ENCODE measurements around the gene HIP1.

Gene HIP1

GRCh38 chr7:75584354-75584753, 154.4 kb downstream of the HIP1 start:
- Histone ChIP-seq H2AFZ (ENCODE audit: insufficient read depth, low read length, poor library complexity) (no peak overlapping the region), H3K4ac (ENCODE audit: low read depth, low read length) (no peak overlapping the region), H3K9me3 (ENCODE audit: insufficient read depth, low read depth, low read length) (no peaks in the 10 kb centered on the region), H3K27me3 (ENCODE audit: insufficient read depth, low read length) (no peaks in the 10 kb centered on the region), H3K4me3 (ENCODE audit: low read depth, low read length) (no peak overlapping the region), H2BK5ac (ENCODE audit: low read depth, low read length, poor library complexity) (no peak overlapping the region), H3K9ac (ENCODE audit: low read length) (no peak overlapping the region), H3K23ac (ENCODE audit: low read length) (no peak overlapping the region), H3K36me3 (ENCODE audit: control insufficient read depth in 1 of 2, insufficient read depth in 2 of 2, low read length in 2 of 2) (peaks cover 26 to 31% of the 10 kb centered on the region in 2 experiments), H4K8ac (ENCODE audit: low read depth, low read length) (no peak overlapping the region), H3K79me2 (ENCODE audit: control insufficient read depth, insufficient read depth, low read length, poor library complexity) (no peaks in the 10 kb centered on the region), H2AK5ac (ENCODE audit: low read length) (no peak overlapping the region), H3K4me2 (ENCODE audit: low read length) (no peak overlapping the region), H3K4me1 (ENCODE audit: control insufficient read depth in 1 of 2, insufficient read depth in 2 of 2, low read length in 2 of 2) (no peaks in the 10 kb centered on the region), H4K12ac (ENCODE audit: low read depth, low read length) (no peak overlapping the region), H3K18ac (ENCODE audit: low read length) (no peak overlapping the region), H4K91ac (ENCODE audit: low read depth, low read length) (no peak overlapping the region), H3K79me1 (ENCODE audit: low read length) (no peaks in the 10 kb centered on the region), H2BK12ac (ENCODE audit: low read length) (no peak overlapping the region), H3K27ac (ENCODE audit: low read depth, low read length) (no peak overlapping the region), H2BK120ac (ENCODE audit: insufficient read depth, low read length, poor library complexity) (no peak overlapping the region), H3K14ac (ENCODE audit: low read length) (no peak overlapping the region)
- no CpG with 5 or more reads among the region's 5 CpGs for WGBS (ENCODE audit: extremely low coverage, insufficient coverage, insufficient read length)
- DNase-seq, result no peak

- Histone ChIP-seq H3K23ac (ENCODE audit: low read length) (no peak overlapping the region), H2BK120ac (ENCODE audit: insufficient read depth, low read length, poor library complexity) (no peak overlapping the region), H3K4ac (ENCODE audit: low read depth, low read length) (no peak overlapping the region), H3K9me3 (ENCODE audit: insufficient read depth, low read depth, low read length) (no peaks in the 10 kb centered on the region), H3K14ac (ENCODE audit: low read length) (no peak overlapping the region), H3K79me2 (ENCODE audit: control insufficient read depth, insufficient read depth, low read length, poor library complexity) (no peaks in the 10 kb centered on the region), H3K79me1 (ENCODE audit: low read length) (no peaks in the 10 kb centered on the region), H2BK12ac (ENCODE audit: low read length) (no peak overlapping the region), H3K4me2 (ENCODE audit: low read length) (no peak overlapping the region), H3K4me3 (ENCODE audit: low read depth, low read length) (no peak overlapping the region), H3K4me1 (ENCODE audit: control insufficient read depth in 1 of 2, insufficient read depth in 2 of 2, low read length in 2 of 2) (no peaks in the 10 kb centered on the region), H2BK5ac (ENCODE audit: low read depth, low read length, poor library complexity) (no peak overlapping the region), H3K27me3 (ENCODE audit: insufficient read depth, low read length) (no peaks in the 10 kb centered on the region), H3K18ac (ENCODE audit: low read length) (no peak overlapping the region), H4K12ac (ENCODE audit: low read depth, low read length) (no peak overlapping the region), H3K9ac (ENCODE audit: low read length) (no peak overlapping the region), H4K8ac (ENCODE audit: low read depth, low read length) (no peak overlapping the region), H3K27ac (ENCODE audit: low read depth, low read length) (no peak overlapping the region), H2AFZ (ENCODE audit: insufficient read depth, low read length, poor library complexity) (no peak overlapping the region), H2AK5ac (ENCODE audit: low read length) (no peak overlapping the region), H4K91ac (ENCODE audit: low read depth, low read length) (no peak overlapping the region), H3K36me3 (ENCODE audit: control insufficient read depth in 1 of 2, insufficient read depth in 2 of 2, low read length in 2 of 2) (peaks cover 26 to 31% of the 10 kb centered on the region in 2 experiments)
- DNase-seq, result no peak
- WGBS (ENCODE audit: extremely low coverage, insufficient coverage, insufficient read length), result no CpG with 5 or more reads among the region's 12 CpGs
These were observed 155.5 kb downstream of the HIP1 start for GRCh38 chr7:75583255-75583654.

GRCh38 chr7:75579899-75580298, 158.8 kb downstream of the HIP1 start:
- Histone ChIP-seq H3K4me3 (ENCODE audit: low read depth, low read length) (no peak overlapping the region), H2AK5ac (ENCODE audit: low read length) (no peak overlapping the region)
- no CpG with 5 or more reads among the region's 6 CpGs for WGBS (ENCODE audit: extremely low coverage, insufficient coverage, insufficient read length)

GRCh38 chr7:75578081-75578480, 160.7 kb downstream of the HIP1 start:
- Histone ChIP-seq H2BK5ac (ENCODE audit: low read depth, low read length, poor library complexity) (no peak overlapping the region), H3K14ac (ENCODE audit: low read length) (no peak overlapping the region), H3K4me1 (ENCODE audit: control insufficient read depth in 1 of 2, insufficient read depth in 2 of 2, low read length in 2 of 2) (no peaks in the 10 kb centered on the region), H4K91ac (ENCODE audit: low read depth, low read length) (no peak overlapping the region), H3K79me2 (ENCODE audit: control insufficient read depth, insufficient read depth, low read length, poor library complexity) (no peaks in the 10 kb centered on the region), H3K27ac (ENCODE audit: low read depth, low read length) (no peak overlapping the region), H3K9me3 (ENCODE audit: insufficient read depth, low read depth, low read length) (no peaks in the 10 kb centered on the region), H3K27me3 (ENCODE audit: insufficient read depth, low read length) (no peaks in the 10 kb centered on the region), H2BK120ac (ENCODE audit: insufficient read depth, low read length, poor library complexity) (no peak overlapping the region), H3K4me2 (ENCODE audit: low read length) (no peak overlapping the region), H3K9ac (ENCODE audit: low read length) (no peak overlapping the region), H3K4me3 (ENCODE audit: low read depth, low read length) (no peak overlapping the region), H3K23ac (ENCODE audit: low read length) (no peak overlapping the region), H4K8ac (ENCODE audit: low read depth, low read length) (no peak overlapping the region), H2AK5ac (ENCODE audit: low read length) (no peak overlapping the region), H3K4ac (ENCODE audit: low read depth, low read length) (no peak overlapping the region), H3K79me1 (ENCODE audit: low read length) (no peaks in the 10 kb centered on the region), H3K18ac (ENCODE audit: low read length) (no peak overlapping the region), H3K36me3 (ENCODE audit: control insufficient read depth in 1 of 2, insufficient read depth in 2 of 2, low read length in 2 of 2) (peaks cover 22 to 27% of the 10 kb centered on the region in 2 experiments), H2AFZ (ENCODE audit: insufficient read depth, low read length, poor library complexity) (no peak overlapping the region), H4K12ac (ENCODE audit: low read depth, low read length) (no peak overlapping the region), H2BK12ac (ENCODE audit: low read length) (no peak overlapping the region)
- peak; percentile 89 to 92 for DNase-seq
- no CpG with 5 or more reads among the region's 7 CpGs for WGBS (ENCODE audit: extremely low coverage, insufficient coverage, insufficient read length)

More at GRCh38 chr7:75579899-75580298, 158.8 kb downstream of the HIP1 start:
- Histone ChIP-seq H4K91ac (ENCODE audit: low read depth, low read length) (no peak overlapping the region), H3K27me3 (ENCODE audit: insufficient read depth, low read length) (no peaks in the 10 kb centered on the region), H3K14ac (ENCODE audit: low read length) (no peak overlapping the region), H4K8ac (ENCODE audit: low read depth, low read length) (no peak overlapping the region), H3K9me3 (ENCODE audit: insufficient read depth, low read depth, low read length) (no peaks in the 10 kb centered on the region), H2AFZ (ENCODE audit: insufficient read depth, low read length, poor library complexity) (no peak overlapping the region), H4K12ac (ENCODE audit: low read depth, low read length) (no peak overlapping the region), H3K4me2 (ENCODE audit: low read length) (no peak overlapping the region), H2BK120ac (ENCODE audit: insufficient read depth, low read length, poor library complexity) (no peak overlapping the region), H3K79me2 (ENCODE audit: control insufficient read depth, insufficient read depth, low read length, poor library complexity) (no peaks in the 10 kb centered on the region), H3K27ac (ENCODE audit: low read depth, low read length) (no peak overlapping the region), H3K79me1 (ENCODE audit: low read length) (no peaks in the 10 kb centered on the region), H3K9ac (ENCODE audit: low read length) (no peak overlapping the region), H3K4me1 (ENCODE audit: control insufficient read depth in 1 of 2, insufficient read depth in 2 of 2, low read length in 2 of 2) (no peaks in the 10 kb centered on the region), H2BK12ac (ENCODE audit: low read length) (no peak overlapping the region), H3K18ac (ENCODE audit: low read length) (no peak overlapping the region), H3K4ac (ENCODE audit: low read depth, low read length) (no peak overlapping the region), H2BK5ac (ENCODE audit: low read depth, low read length, poor library complexity) (no peak overlapping the region), H3K23ac (ENCODE audit: low read length) (no peak overlapping the region), H3K36me3 (ENCODE audit: control insufficient read depth in 1 of 2, insufficient read depth in 2 of 2, low read length in 2 of 2) (peaks cover 22 to 26% of the 10 kb centered on the region in 2 experiments)
- DNase-seq, result no peak

Data from trophoblast cell (in vitro differentiated cells and primary cell).